H1 (cell line): ENCODE results near the gene UEVLD. TPM values are rescaled to one million over a fixed set of nuclear protein-coding genes. Genes with fewer than 3 reads are reported as not detected.

ENCODE experiments used
- BACH1 ChIP-seq: IDR thresholded peaks from 2 replicates; pipeline ENCODE4 v1.6.1; 2012; ENCODE audit warnings: low read length, improper control_type of control experiment
- CHD7 ChIP-seq: fragments of 300-600 bp; sonication (generic); IDR thresholded peaks from 2 replicates; pipeline ENCODE4 v1.7.1; 2012; ENCODE audit warnings: low read length, moderate library complexity, mild to moderate bottlenecking, inconsistent platforms; ENCODE audit not compliant: insufficient replicate concordance
- CTCF ChIP-seq, 3 experiments: IDR thresholded peaks; 1 replicate in 2 of 3; 2 replicates in 1 of 3; pipeline versions ENCODE4 v1.5.1 to v1.6.1; 2011; ENCODE audit warnings: low read length in 3 of 3, mild to moderate bottlenecking in 3 of 3, inconsistent platforms in 2 of 3, low read depth in 1 of 3, moderate library complexity in 1 of 3; ENCODE audit not compliant: insufficient read depth in 1 of 3; ENCODE audit errors: control extremely low read depth in 1 of 3
- POLR2A ChIP-seq, 2 experiments: IDR thresholded peaks; 1 replicate in 1 of 2; 2 replicates in 1 of 2; pipeline ENCODE4 v1.6.1; 2011; ENCODE audit warnings: low read depth in 2 of 2, low read length in 2 of 2, mild to moderate bottlenecking in 2 of 2; ENCODE audit errors: control extremely low read depth in 1 of 2
- SP2 ChIP-seq: IDR thresholded peaks from 2 replicates; pipeline ENCODE4 v1.6.1; 2012; ENCODE audit warnings: mild to moderate bottlenecking, low read length, inconsistent platforms
- polyA plus RNA-seq, 7 experiments: library from polyadenylated mRNA; depleted of rRNA in 3 of 7; stranded (reverse) in 5 of 7; unstranded in 2 of 7; fragments of >200 nt in 5 of 7; fragments of 200-250 nt in 2 of 7; gene quantifications; 1 replicate in 5 of 7; 2 replicates in 1 of 7; 4 replicates in 1 of 7; pipeline versions ENCODE4 v1.2.1 to v1.2.3, GENCODE V29; 2011 to 2013; ENCODE audit warnings: missing spikeins in 2 of 7, mixed read lengths in 2 of 7
- total RNA-seq: library from RNA; stranded (reverse); fragmentation: NEBNext Ultra II Directional; extraction: Animal tissue kit (Norgen Biotek cat#: 25700); gene quantifications from 2 replicates; pipeline ENCODE4 v1.2.1, GENCODE V29; 2021

Gene UEVLD
- total and polyA plus RNA-seq, 2 of the 8 experiments (the other 6 are each of a cell fraction or from before 2014, with no cell fraction given) = 4.1 to 7.3 TPM

GRCh38 chr11:18526521-18527296 lies 61.8 kb downstream of the UEVLD start, which contains the start of gene TSG101 (continued):
- TF ChIP-seq CHD7 (no peak), SP2 (no peak), BACH1 (no peak), POLR2A (IDR thresholded peaks at IDR 0.05; ENCODE audit: control extremely low read depth in 1 of 2, low read depth in 2 of 2, low read length in 2 of 2) (peak; percentile 81 to 94), CTCF (IDR thresholded peaks at IDR 0.05; ENCODE audit: control extremely low read depth in 1 of 3, insufficient read depth in 1 of 3, low read depth in 1 of 3, low read length in 3 of 3) (no peak)
- TF ChIP-seq, all 59 proteins: peak for 18
